MCF 10A (cell line): Measurements from ENCODE around the gene IFI44. TPM values are rescaled to one million over a fixed set of nuclear protein-coding genes. Genes with fewer than 3 reads are reported as not detected.

ENCODE experiments used
- BruUV-seq: library from RNA; stranded (reverse); fragments of 400-500 nt; replicated peaks from 2 replicates; lab custom pipeline; 2021; lab: Mats Ljungman, UMichigan
- CTCF ChIA-PET: fragments of 300-600 bp; sonication (Branson Sonifier 250); formaldehyde crosslinking; extraction: SDS; loops from one replicate; lab custom pipeline; 2021; ENCODE audit warnings: antibody characterized with exemption, inconsistent platforms; lab: Yijun Ruan, JAX
- POLR2A ChIA-PET: fragments of 300-600, 350-650 bp; sonication (Branson Sonifier 250); formaldehyde crosslinking; extraction: SDS; loops from one replicate; lab custom pipeline; 2020; ENCODE audit warnings: antibody characterized with exemption, inconsistent platforms; lab: Yijun Ruan, JAX
- DNase-seq: peaks from one replicate; pipeline ENCODE4 v3.0.0-alpha.2; 2018; ENCODE audit not compliant: unreplicated experiment
- H3K27ac Mint-ChIP-seq: one replicate; pipeline ENCODE4 v1.8.0; 2022; ENCODE audit warnings: mild to moderate bottlenecking, low read depth, mixed read lengths; ENCODE audit not compliant: unreplicated experiment
- H3K27me3 Mint-ChIP-seq: one replicate; pipeline ENCODE4 v1.8.0; 2022; ENCODE audit warnings: mixed read lengths; ENCODE audit not compliant: insufficient read depth, unreplicated experiment
- H3K36me3 Mint-ChIP-seq: one replicate; pipeline ENCODE4 v1.8.0; 2022; ENCODE audit warnings: mild to moderate bottlenecking, moderate library complexity, mixed read lengths; ENCODE audit not compliant: insufficient read depth, unreplicated experiment
- H3K4me1 Mint-ChIP-seq: one replicate; pipeline ENCODE4 v1.8.0; 2022; ENCODE audit warnings: mixed read lengths; ENCODE audit not compliant: insufficient read depth, unreplicated experiment
- H3K4me3 Mint-ChIP-seq: one replicate; pipeline ENCODE4 v1.8.0; 2022; ENCODE audit warnings: mild to moderate bottlenecking, moderate library complexity, mixed read lengths; ENCODE audit not compliant: unreplicated experiment
- H3K9me3 Mint-ChIP-seq: one replicate; pipeline ENCODE4 v1.8.0; 2022; ENCODE audit warnings: mixed read lengths; ENCODE audit not compliant: unreplicated experiment
- intact Hi-C: fragments of 100-400 bp; cut with micrococcal nuclease; formaldehyde crosslinking; loops from 2 replicates; pipeline ENCODE4 v1.14.1; 2022
- total RNA-seq: library from RNA; stranded (reverse); gene quantifications from 2 replicates; pipeline ENCODE4 v1.2.3, GENCODE V29; 2022
- TF ChIP-seq, protein P1 (sequence below): fragments of 200-600 bp; IDR thresholded peaks from one replicate; pipeline ENCODE4 v1.8.0; 2022; ENCODE audit warnings: antibody characterized with exemption, mild to moderate bottlenecking; ENCODE audit not compliant: unreplicated experiment

Gene IFI44
- total RNA-seq, 1 experiment from 2014 or later = 7.5 TPM

DNA sequence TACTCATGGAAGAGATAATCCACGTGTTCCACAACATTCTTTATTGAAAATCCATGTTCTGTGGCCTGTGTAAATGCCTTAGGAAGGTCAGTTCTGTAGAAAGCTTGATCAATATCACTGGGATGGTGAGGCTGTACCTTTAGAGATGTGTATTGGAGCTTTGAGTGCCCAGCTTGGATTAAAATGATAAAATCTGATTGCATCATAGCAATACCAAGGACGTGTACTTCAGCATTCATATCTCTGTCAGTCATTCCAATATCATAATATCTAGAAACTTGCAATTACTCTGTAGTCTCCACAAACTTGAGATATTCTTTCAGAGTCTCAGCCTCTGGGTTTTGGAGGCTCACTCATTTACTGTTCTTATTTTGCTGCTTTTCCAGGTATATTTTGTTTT, 31.6 kb downstream of the IFI44 start:
- Mint-ChIP-seq H3K27me3 (no peaks in the 10 kb centered on the region), H3K4me3 (no peak overlapping the region)

DNA sequence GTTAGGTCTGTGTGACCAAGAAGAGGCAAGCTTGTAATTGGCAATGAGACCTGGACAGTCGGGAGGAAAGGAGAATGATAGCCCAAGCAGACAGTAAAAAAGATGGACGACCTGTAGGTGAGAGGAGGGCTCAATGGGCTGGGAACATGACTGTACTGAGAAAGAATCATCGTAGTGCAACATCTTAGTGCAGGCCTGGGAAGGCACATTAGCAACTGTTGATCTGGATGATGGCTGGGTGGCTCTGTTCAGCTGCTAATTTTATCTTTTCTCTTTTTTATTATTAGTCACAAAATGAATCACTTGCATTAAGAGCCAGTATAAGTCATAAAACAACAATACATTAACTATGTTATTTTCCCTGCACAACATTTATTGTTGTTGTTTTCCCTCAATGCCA, 32.9 kb downstream of the IFI44 start:
- no peak for DNase-seq
- POLR2A ChIA-PET = interaction anchor here (0.6 kb wide), 1 partner anchor 550 kb away, joined by 3 read pairs; no protein-coding TSS in a partner anchor
- intact Hi-C loops = no loop called here
- Mint-ChIP-seq H3K4me1 (no peaks in the 10 kb centered on the region), H3K36me3 (no peaks in the 10 kb centered on the region), H3K27ac (no peak overlapping the region), H3K4me3 (no peak overlapping the region), H3K27me3 (no peaks in the 10 kb centered on the region), H3K9me3 (no peaks in the 10 kb centered on the region)
- TF ChIP-seq, protein P1, sequence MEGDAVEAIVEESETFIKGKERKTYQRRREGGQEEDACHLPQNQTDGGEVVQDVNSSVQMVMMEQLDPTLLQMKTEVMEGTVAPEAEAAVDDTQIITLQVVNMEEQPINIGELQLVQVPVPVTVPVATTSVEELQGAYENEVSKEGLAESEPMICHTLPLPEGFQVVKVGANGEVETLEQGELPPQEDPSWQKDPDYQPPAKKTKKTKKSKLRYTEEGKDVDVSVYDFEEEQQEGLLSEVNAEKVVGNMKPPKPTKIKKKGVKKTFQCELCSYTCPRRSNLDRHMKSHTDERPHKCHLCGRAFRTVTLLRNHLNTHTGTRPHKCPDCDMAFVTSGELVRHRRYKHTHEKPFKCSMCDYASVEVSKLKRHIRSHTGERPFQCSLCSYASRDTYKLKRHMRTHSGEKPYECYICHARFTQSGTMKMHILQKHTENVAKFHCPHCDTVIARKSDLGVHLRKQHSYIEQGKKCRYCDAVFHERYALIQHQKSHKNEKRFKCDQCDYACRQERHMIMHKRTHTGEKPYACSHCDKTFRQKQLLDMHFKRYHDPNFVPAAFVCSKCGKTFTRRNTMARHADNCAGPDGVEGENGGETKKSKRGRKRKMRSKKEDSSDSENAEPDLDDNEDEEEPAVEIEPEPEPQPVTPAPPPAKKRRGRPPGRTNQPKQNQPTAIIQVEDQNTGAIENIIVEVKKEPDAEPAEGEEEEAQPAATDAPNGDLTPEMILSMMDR = no peak
- CTCF ChIA-PET = interaction anchor here (0.6 to 1.8 kb wide), 3 partner anchors 65 to 928 kb away, joined by 3 to 14 read pairs (median 4); no protein-coding TSS in a partner anchor
- no TSS peak for BruUV-seq

More for the DNA sequence above, 31.6 kb downstream of the IFI44 start:
- no peaks in the 10 kb centered on the region for H3K9me3 Mint-ChIP-seq
- H3K27ac Mint-ChIP-seq = no peak overlapping the region
- intact Hi-C loops = no loop called here
- H3K4me1 Mint-ChIP-seq = no peaks in the 10 kb centered on the region
- ChIA-PET POLR2A (interaction anchor here (0.7 to 0.9 kb wide), 2 partner anchors 58 to 1354 kb away, joined by 3 read pairs; no protein-coding TSS in a partner anchor), CTCF (interaction anchor here (0.5 to 1.8 kb wide), 3 partner anchors 64 to 847 kb away, joined by 3 to 14 read pairs (median 3); no protein-coding TSS in a partner anchor)
- TF ChIP-seq, protein P1 = no peak
- H3K36me3 Mint-ChIP-seq = no peaks in the 10 kb centered on the region
- DNase-seq = no peak
- no TSS peak for BruUV-seq

DNA sequence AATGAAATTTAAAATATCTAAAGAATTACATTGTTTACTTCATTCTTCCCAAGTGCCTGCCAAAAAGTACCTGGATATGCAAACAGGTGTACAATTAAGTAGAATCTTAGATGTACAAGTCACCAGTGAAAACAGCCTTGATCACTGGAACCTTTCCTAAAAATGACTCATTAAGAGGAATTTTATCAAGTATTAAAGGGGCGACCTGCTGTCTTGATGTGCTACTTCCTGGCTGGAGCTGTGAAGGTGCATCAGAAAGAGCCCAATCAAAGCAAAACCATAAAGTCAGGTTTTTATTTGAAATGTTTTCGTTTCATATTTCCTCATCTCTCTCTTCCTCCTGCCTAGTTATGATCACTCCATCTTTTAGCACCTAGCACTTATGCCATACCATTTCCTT, 33.4 kb downstream of the IFI44 start:
- BruUV-seq = no TSS peak
- DNase-seq = no peak
- intact Hi-C loops = no loop called here
- TF ChIP-seq, protein P1 = no peak
- no peak overlapping the region for H3K27ac Mint-ChIP-seq
- no peaks in the 10 kb centered on the region for H3K4me1 Mint-ChIP-seq
- no peak overlapping the region for H3K4me3 Mint-ChIP-seq
- no peaks in the 10 kb centered on the region for H3K27me3 Mint-ChIP-seq
- ChIA-PET CTCF (interaction anchor here (0.7 to 1.7 kb wide), 3 partner anchors 45 to 73 kb away, joined by 6 to 7 read pairs (median 7); no protein-coding TSS in a partner anchor), POLR2A (no interaction called here)
- H3K36me3 Mint-ChIP-seq = no peaks in the 10 kb centered on the region
- no peaks in the 10 kb centered on the region for H3K9me3 Mint-ChIP-seq

DNA sequence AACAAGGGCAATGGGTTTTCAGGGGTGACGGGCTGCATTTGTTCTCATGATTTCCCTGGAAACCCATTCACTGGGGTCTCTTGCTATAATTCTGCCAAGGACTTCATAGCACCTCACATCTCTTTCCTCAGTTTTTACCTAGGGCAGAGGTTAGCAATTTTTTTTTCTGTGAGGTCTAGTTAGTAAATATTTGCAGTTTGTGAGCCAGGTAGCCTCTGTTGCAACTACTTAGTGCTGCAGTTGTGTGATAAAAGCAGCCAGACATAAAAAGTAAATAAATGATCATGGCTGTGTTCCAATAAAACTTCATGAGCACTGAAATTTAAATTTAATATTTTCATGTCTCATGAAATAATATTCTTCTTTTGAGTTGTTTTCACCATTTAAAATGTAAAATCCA, 37.7 kb downstream of the IFI44 start:
- intact Hi-C loops = no loop called here
- H3K36me3 Mint-ChIP-seq = no peaks in the 10 kb centered on the region
- no peaks in the 10 kb centered on the region for H3K27me3 Mint-ChIP-seq
- no TSS peak for BruUV-seq
- peaks cover 22% of the 10 kb centered on the region for H3K4me1 Mint-ChIP-seq
- H3K27ac Mint-ChIP-seq = no peak overlapping the region
- CTCF ChIA-PET = interaction anchor here (0.5 to 2.0 kb wide), 2 partner anchors 11 to 102 kb away, joined by 3 to 4 read pairs; no protein-coding TSS in a partner anchor
- no peak overlapping the region for H3K4me3 Mint-ChIP-seq
- DNase-seq = no peak
- POLR2A ChIA-PET = no interaction called here
- H3K9me3 Mint-ChIP-seq = no peaks in the 10 kb centered on the region
- TF ChIP-seq, protein P1 = no peak
